GM18867 (cell line): ENCODE measurements around the gene COG2.
"Not testable (repeated sequence)": the region's sequence is repeated elsewhere in the genome, so short reads cannot be mapped to it uniquely, and the experiment has no call there.

ENCODE experiments used
- ATAC-seq: cut with Tn5 transposase; IDR thresholded peaks from one replicate; pipeline ENCODE4 v1.9.1; 2021; ENCODE audit warnings: mild to moderate bottlenecking, moderate library complexity; ENCODE audit not compliant: unreplicated experiment

The COG2 gene

GRCh38 chr1:230698964-230699363, 56.7 kb downstream of the COG2 start:
- ATAC-seq = not testable (repeated sequence)

DNA sequence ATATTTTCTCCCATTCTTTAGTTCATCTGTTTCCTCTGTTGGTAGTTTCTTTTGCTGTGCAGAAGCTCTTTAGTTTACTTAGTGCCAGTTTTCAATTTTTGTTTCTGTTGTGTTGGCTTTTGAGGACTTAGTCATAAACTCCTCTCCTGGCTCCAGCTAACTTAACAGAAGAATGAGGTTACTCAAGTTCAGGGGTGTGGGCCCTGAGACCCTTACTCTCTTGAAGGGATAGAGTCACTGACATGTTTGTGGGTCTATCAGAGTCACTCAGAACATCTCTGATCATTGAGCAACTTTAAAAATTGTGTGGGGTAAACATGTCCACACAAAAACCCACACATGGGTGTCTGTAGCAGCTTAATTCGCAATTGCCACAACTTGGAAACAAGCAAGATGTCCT, 57.4 kb downstream of the COG2 start:
- no peak for ATAC-seq

- ATAC-seq = no peak
Observed at GRCh38 chr1:230700132-230700531, 57.9 kb downstream of the COG2 start.

GRCh38 chr1:230701434-230701833, 59.2 kb downstream of the COG2 start:
- ATAC-seq = no peak

DNA sequence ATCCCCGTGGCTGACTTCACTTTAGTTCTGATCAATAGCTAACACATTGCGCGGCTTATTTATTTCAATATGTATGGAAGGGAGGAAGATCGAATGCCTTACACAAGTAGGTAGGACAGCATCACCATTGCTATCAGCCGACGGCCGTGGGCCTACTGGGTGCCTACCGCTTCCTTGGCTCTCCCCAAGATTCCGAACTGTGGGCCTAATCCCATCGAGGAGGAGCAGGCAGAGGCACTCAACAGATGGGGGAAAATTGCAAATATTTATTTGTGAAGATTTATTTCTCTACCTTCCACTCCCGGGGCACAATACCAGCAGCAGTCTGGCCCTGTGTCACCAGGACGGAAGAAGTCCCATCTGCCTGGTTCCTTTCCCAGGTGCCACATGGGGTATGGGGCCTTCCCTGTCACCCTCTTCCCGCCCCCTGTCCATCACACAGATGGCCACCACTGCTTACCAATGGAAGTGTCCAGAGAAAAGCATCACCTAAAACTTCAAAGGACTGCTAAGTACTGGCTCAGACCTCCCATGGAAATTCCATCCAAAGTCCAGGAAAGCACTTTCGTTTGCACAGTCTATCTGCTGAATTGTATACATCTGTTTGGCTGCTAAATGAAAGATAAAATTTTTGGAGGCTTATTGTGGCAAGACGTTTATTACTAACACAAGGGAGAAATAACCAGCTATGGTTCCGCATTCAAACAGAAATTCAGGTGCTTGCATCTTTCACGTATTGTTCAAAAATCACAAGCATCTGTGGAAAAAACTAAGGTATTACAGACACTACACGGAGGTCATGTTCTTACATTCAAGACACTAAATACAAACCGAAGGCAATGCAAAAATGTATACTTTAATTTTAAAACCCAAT, 59.9 kb downstream of the COG2 start:
- ATAC-seq = no peak

GRCh38 chr1:230702934-230703678, 60.8 kb downstream of the COG2 start:
- ATAC-seq = no peak

DNA sequence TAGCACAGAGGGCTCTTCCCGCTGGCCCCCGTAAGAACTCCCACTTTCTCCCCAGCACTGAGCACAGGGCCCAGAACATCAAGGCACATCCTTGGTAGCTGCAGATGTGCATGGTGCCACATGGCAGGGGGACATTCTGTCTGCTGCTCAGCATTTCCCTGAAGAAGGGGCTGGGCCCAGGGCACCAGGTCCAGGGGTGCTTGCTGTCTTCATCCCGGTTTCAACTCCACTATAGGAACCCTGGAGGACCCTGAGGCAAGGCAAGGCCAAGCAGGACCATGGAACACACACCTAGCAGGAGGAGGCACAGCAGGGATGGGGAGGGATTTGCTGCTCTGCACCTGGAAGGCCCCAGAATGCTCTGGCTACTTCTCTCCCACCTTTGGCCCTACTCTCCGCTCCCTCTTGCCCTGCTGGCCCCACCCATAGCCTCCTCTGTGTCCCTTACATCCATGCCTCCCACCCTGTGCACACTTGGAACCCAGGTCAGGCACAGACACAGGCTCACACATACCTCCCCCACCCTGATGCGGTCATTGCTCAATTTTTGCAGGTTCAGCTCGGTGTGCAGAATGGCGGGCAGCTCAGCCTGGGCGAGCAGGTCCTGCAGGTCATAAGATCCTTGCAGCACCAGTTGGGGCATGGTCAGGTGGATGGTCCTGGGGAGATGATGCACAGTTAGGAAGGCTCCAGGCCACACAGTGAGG, 61.6 kb downstream of the COG2 start:
- no peak for ATAC-seq

GRCh38 chr1:230704830-230705229, 62.5 kb downstream of the COG2 start:
- ATAC-seq = no peak

- no peak for ATAC-seq
Observed at GRCh38 chr1:230705289-230706019, 63.2 kb downstream of the COG2 start.

DNA sequence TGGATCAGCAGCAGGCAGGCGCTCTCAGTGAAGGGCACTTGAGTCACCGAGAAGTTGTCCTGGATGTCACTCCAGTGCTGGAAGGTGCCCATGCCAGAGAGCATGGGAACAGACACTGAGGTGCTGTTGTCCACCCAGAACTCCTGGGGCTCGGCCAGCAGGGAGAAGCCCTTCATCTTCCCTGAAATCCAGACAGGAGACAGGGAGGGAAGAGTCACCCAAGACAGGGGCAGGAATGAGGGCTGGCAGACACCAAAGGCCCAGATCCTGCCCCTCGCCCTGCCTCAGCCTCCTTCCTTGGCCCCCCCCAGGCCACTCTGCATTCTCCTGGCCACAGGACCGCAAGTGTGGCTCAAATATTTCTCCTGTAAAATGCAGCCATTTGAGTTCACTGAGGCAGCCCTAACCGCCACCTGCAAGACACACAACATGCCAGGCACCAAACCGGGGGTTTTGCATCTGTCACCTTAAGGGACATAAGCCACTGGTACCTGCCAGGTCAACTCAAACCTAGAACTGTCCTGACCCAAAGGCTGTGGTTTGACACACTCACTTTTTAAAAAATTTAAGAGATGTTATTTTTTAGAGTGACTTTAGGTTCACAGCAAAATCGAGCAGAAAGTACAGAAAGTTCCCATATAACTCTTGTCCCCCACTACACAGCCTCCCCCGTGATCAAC, 63.9 kb downstream of the COG2 start:
- ATAC-seq = no peak

GRCh38 chr1:230706887-230707731, 64.8 kb downstream of the COG2 start:
- ATAC-seq = no peak

GRCh38 chr1:230707732-230708630, 65.7 kb downstream of the COG2 start:
- ATAC-seq = no peak

- ATAC-seq = no peak
Observed at GRCh38 chr1:230708631-230709580, 66.6 kb downstream of the COG2 start.

DNA sequence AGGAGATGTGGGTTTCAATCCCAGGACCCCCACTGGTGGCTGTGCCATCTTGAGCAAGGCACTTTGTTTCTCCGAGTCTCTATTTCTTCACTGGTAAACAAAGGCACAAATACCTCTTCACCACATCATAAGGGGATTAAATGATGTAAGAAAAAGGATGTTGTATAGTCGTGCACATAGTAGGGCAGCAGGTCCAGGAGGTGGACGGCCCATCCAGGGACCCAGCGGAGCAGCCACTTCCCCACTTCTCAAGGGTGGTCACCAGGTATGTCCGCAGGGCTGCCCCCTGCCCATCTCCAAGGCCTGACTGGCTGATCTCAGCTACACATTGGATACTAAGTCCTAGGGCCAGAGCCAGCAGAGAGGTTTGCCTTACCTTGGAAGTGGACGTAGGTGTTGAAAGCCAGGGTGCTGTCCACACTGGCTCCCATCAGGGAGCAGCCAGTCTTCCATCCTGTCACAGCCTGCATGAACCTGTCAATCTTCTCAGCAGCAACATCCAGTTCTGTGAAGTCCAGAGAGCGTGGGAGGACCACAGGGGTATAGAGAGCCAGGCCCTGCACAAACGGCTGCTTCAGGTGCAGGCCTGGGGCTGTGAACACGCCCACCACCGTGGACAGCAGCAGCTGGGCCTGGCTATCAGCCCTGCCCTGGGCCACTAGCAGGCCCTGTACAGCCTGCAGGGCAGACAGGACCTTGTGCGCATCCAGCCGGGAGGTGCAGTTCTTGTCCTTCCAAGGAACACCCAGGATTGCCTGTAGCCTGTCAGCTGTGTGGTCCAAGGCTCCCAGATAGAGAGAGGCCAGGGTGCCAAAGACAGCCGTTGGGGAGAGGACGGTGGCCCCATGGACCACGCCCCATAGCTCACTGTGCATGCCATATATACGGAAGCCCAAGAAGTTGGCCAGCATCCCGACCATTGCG, 67.6 kb downstream of the COG2 start:
- ATAC-seq = no peak

- no peak for ATAC-seq
Observed at GRCh38 chr1:230710543-230710904, 68.2 kb downstream of the COG2 start.

DNA sequence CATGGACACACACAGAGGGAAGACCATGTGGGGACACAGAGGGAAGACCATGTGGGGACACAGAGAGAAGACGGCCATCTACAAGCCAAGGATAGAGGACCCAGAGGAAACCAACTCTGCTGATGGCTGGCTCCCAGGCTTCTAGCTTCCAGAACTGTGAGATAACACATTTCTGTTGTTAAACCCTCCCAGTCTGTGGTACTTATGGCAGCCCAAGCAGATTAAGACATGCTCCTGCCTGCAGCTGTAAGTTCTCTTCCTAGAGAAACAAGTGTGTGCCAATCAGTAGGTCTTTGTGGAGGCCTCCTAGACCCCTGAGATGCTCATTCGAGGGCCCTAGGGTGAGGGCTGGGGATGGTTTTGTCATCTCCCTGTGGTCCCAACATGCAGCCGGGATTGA, 69.0 kb downstream of the COG2 start:
- no peak for ATAC-seq
